GM21529 (cell line): Measurements from ENCODE around the gene TNS3.

Source experiments
- ATAC-seq: cut with Tn5 transposase; IDR thresholded peaks from one replicate; pipeline ENCODE4 v1.9.1; 2021; ENCODE audit not compliant: unreplicated experiment

Gene TNS3

GRCh38 chr7:47508389-47509380 is 73.2 kb downstream of the TNS3 start:
- no peak for ATAC-seq

GRCh38 chr7:47507522-47507921 is 74.4 kb downstream of the TNS3 start:
- ATAC-seq: no peak

GRCh38 chr7:47506382-47507339 is 75.2 kb downstream of the TNS3 start:
- ATAC-seq: no peak

- no peak for ATAC-seq
Measured at GRCh38 chr7:47505312-47506007, 76.5 kb downstream of the TNS3 start.

GRCh38 chr7:47504551-47505311 is 77.2 kb downstream of the TNS3 start:
- ATAC-seq: no peak

GRCh38 chr7:47503281-47503680 is 78.6 kb downstream of the TNS3 start:
- ATAC-seq: no peak

- no peak for ATAC-seq
Measured at GRCh38 chr7:47502240-47502877, 79.6 kb downstream of the TNS3 start.

- ATAC-seq: no peak
Measured at GRCh38 chr7:47501406-47501805, 80.5 kb downstream of the TNS3 start.

GRCh38 chr7:47500103-47500563 is 81.8 kb downstream of the TNS3 start:
- no peak for ATAC-seq

GRCh38 chr7:47498229-47499056 is 83.5 kb downstream of the TNS3 start:
- no peak for ATAC-seq

- peak; percentile 93 for ATAC-seq
Measured at GRCh38 chr7:47497367-47498096, 84.4 kb downstream of the TNS3 start.

GRCh38 chr7:47496666-47497065 is 85.2 kb downstream of the TNS3 start:
- no peak for ATAC-seq

- ATAC-seq: no peak
Measured at GRCh38 chr7:47496056-47496665, 85.8 kb downstream of the TNS3 start.

- ATAC-seq: peak; percentile 25
Measured at GRCh38 chr7:47493976-47494911, 87.7 kb downstream of the TNS3 start.

- ATAC-seq: no peak
Measured at GRCh38 chr7:47492716-47493325, 89.1 kb downstream of the TNS3 start.
